BLaER1 treated with 17β-estradiol and CSF1 and Interleukin-3, amounts not matched to agents 10 nM and 100 nM (cell line): ENCODE data around the gene CYB561A3.

Experiments used
- H3K27ac ChIP-seq, 11 experiments: shearing (Covaris generic); formaldehyde crosslinking; 2 replicates each; pipeline ENCODE4 v1.8.1; 2022
- H3K27me3 ChIP-seq, 11 experiments: shearing (Covaris generic); formaldehyde crosslinking; 2 replicates each; pipeline ENCODE4 v1.8.1; 2022
- H3K36me3 ChIP-seq, 11 experiments: shearing (Covaris generic); formaldehyde crosslinking; 2 replicates each; pipeline ENCODE4 v1.8.1; 2022
- H3K4me1 ChIP-seq, 10 experiments: shearing (Covaris generic); formaldehyde crosslinking; 2 replicates each; pipeline ENCODE4 v1.8.1; 2022
- H3K4me2 ChIP-seq, 11 experiments: shearing (Covaris generic); formaldehyde crosslinking; 2 replicates each; pipeline ENCODE4 v1.8.1; 2022
- H3K4me3 ChIP-seq, 10 experiments: shearing (Covaris generic); formaldehyde crosslinking; 2 replicates each; pipeline ENCODE4 v1.8.1; 2022
- H3K9ac ChIP-seq, 11 experiments: shearing (Covaris generic); formaldehyde crosslinking; 2 replicates each; pipeline ENCODE4 v1.8.1; 2022
- H3K9me3 ChIP-seq, 11 experiments: shearing (Covaris generic); formaldehyde crosslinking; replicated peaks in 1 of 11; 2 replicates each; pipeline ENCODE4 v1.8.1; 2022
- H4K20me1 ChIP-seq, 11 experiments: shearing (Covaris generic); formaldehyde crosslinking; 2 replicates each; pipeline ENCODE4 v1.8.1; 2022
- Cebpa-rat ChIP-seq, 11 experiments: shearing (Covaris generic); IDR thresholded peaks; 2 replicates each; pipeline ENCODE4 v1.8.1; 2022

Gene CYB561A3

DNA sequence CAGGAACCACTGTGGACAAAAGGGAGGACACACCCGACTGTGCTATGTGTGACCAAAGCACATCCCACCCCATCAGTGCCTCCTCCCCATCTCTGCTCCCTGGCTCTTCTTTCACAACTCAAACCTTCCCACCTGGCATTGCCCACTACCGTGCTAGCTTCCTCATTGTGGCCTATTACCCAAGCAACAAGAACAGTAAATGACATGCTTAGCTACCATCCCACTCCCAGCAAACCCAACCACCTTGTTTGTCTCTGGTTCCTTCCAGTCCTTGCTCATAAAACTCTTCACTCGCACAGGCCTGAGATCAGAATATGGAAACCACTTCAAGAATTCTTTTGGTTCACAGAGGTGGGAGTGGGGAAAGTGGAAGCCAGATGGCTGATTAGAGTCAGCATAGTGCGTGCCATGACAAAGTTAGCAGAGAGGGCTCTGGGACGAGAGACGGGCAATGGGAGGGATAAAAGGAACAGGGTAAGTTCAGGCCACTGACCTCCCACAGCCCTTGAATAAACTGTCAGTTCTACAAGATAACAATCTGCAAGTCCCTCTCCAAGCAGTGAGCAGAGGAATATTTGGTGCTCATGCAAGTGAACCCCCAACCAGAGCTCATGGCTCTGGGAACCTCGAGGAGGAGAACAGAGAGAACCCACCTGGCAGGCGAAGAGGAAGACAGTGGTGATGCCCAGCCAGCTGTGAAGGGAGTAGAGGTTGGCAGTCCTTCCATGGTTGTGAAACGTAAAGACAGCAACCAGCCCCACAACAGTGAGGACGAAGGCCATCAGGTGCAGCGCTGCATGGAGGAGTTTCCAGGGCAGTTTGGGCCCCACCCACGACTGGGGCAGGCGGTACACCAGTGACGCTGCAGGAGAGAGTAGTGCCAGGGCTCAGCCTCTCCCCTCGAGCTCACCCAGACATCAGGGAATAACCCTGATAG is 8.3 kb downstream of the CYB561A3 start:
- Histone ChIP-seq H3K9ac (peak overlapping the region in 8 of 11 experiments; percentile 30 to 58 (median 44); a peak in 13 of 22 replicates), H3K36me3 (peaks cover 35 to 70% (median 55%) of the 10 kb centered on the region in 11 experiments), H3K27me3 (no peaks in the 10 kb centered on the region), H3K27ac (peak overlapping the region in 9 of 11 experiments; percentile 38 to 99 (median 67); a peak in 17 of 22 replicates), H3K4me1 (peaks cover 46 to 78% (median 63%) of the 10 kb centered on the region in 10 experiments), H3K4me2 (peak overlapping the region; percentile 37 to 86 (median 71)), H3K4me3 (no peak overlapping the region), H4K20me1 (no peaks in the 10 kb centered on the region; a peak in 1 of 22 replicates), H3K9me3 (no peaks in the 10 kb centered on the region)
- TF ChIP-seq Cebpa-rat (IDR thresholded peaks at IDR 0.05) = peak in 1 of 11 experiments; percentile 33; a peak in 1 of 22 replicates

DNA sequence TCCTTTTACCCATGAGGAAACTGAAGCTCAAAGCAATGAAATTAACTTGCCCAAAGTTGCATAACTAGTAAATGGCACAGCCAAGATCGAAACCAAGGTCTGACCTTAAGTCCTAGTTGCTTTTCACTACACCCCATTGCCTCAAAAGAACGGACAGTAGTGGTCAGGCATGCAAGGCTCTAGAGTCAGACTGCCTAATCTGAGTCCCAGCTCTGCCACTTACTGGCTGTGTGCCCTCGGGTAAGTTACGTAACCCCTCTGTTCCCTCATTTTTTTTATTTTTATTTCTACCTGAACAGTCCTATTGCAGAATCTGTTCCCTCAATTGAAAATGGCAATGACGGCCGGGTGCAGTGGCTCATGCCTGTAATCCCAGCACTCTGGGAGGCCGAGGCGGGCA is 9.6 kb downstream of the CYB561A3 start:
- peak overlapping the region in 3 of 11 experiments; percentile 71 to 99 (median 91); a peak in 4 of 22 replicates for H3K27ac ChIP-seq
- H3K9me3 ChIP-seq = no peaks in the 10 kb centered on the region
- peak in 4 of 11 experiments; percentile 7 to 28 (median 12); a peak in 1 of 22 replicates for TF ChIP-seq Cebpa-rat (IDR thresholded peaks at IDR 0.05)
- peaks cover 46 to 82% (median 64%) of the 10 kb centered on the region in 11 experiments for H3K36me3 ChIP-seq
- no peak overlapping the region for H3K9ac ChIP-seq
- no peaks in the 10 kb centered on the region for H3K27me3 ChIP-seq
- no peak overlapping the region for H3K4me3 ChIP-seq
- no peaks in the 10 kb centered on the region; a peak in 1 of 22 replicates for H4K20me1 ChIP-seq
- H3K4me1 ChIP-seq = peaks cover 32 to 78% (median 54%) of the 10 kb centered on the region in 10 experiments
- H3K4me2 ChIP-seq = no peak overlapping the region

DNA sequence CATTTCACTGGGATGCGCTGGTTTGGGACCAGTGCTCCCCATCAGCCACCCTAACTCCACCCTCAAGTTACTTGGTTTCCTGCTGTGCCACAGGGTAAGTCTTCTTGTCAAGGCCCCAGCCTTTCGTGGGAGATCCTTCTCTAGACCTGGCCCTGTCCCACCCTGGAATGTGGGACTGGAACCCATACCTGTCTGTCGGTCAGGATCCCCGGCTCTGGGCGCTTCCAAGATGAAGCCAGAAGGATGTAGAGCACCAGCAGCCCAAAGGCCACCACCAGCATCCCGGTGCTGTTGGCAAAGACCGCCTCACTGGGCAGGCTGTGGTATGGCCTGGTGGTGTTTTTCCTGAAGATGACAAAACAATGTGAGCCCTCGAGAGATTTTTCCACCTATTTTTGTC is 10.9 kb downstream of the CYB561A3 start:
- Histone ChIP-seq H3K27ac (peak overlapping the region in 4 of 11 experiments; percentile 6 to 42 (median 24); a peak in 3 of 22 replicates), H3K4me1 (peaks cover 20 to 78% (median 47%) of the 10 kb centered on the region in 10 experiments), H3K4me3 (no peak overlapping the region), H3K4me2 (no peak overlapping the region), H3K9me3 (no peaks in the 10 kb centered on the region), H4K20me1 (peaks cover 0 to 7% (median 0%) of the 10 kb centered on the region in 11 experiments; a peak in 1 of 22 replicates), H3K36me3 (peaks cover 46 to 85% (median 64%) of the 10 kb centered on the region in 11 experiments), H3K9ac (no peak overlapping the region; a peak in 1 of 22 replicates), H3K27me3 (no peaks in the 10 kb centered on the region)
- no peak for TF ChIP-seq Cebpa-rat (IDR thresholded peaks at IDR 0.05)

DNA sequence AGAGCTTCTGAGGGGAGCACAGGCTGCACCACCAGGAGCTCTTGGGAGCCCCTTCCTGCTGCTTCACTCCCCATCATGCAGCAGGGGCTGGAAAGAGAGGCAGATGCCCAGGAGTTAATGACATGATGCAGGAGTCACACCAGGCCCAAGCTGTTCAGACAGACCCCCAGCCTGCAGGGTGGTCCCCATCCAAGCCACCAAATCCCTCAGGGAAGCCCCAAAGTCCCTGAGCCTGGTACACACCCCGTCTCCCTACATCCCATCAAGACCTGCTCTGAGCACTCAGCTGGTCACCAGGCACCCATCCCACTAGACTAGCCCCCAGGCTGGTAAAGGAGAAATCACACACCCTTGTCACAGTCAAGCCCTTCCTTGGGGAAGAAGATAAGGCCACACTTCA is 11.3 kb downstream of the CYB561A3 start:
- no peak overlapping the region for H3K4me3 ChIP-seq
- H3K27ac ChIP-seq = peak overlapping the region in 5 of 11 experiments; percentile 6 to 42 (median 14); a peak in 5 of 22 replicates
- H4K20me1 ChIP-seq = peaks cover 0 to 7% (median 0%) of the 10 kb centered on the region in 11 experiments; a peak in 1 of 22 replicates
- peaks cover 46 to 89% (median 66%) of the 10 kb centered on the region in 11 experiments for H3K36me3 ChIP-seq
- no peaks in the 10 kb centered on the region for H3K9me3 ChIP-seq
- TF ChIP-seq Cebpa-rat (IDR thresholded peaks at IDR 0.05) = no peak
- H3K27me3 ChIP-seq = no peaks in the 10 kb centered on the region
- H3K4me1 ChIP-seq = peaks cover 17 to 78% (median 44%) of the 10 kb centered on the region in 10 experiments
- H3K9ac ChIP-seq = peak overlapping the region in 1 of 11 experiments; percentile 21; a peak in 2 of 22 replicates
- H3K4me2 ChIP-seq = no peak overlapping the region

DNA sequence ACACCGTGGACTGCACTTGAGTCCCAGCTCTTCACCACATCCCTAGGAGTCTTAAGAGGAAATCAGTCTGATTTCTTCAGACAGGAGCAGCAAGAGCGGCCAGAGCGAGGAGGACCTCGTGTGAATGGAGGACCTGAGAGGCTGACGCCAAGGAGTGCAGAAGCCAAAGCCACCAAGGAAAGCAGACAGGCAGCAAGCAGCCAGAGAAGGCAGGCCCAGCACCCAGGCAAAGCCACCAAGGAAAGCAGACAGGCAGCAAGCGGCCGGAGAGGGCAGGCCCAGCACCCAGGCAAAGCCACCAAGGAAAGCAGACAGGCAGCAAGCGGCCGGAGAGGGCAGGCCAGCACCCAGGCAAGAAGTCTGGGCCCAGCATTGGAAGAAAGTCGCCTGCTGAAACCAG is 11.8 kb downstream of the CYB561A3 start:
- peak overlapping the region in 1 of 11 experiments; percentile 21; a peak in 1 of 22 replicates for H3K9ac ChIP-seq
- no peaks in the 10 kb centered on the region for H3K9me3 ChIP-seq
- H3K27ac ChIP-seq = peak overlapping the region in 4 of 11 experiments; percentile 11 to 72 (median 38); a peak in 3 of 22 replicates
- peaks cover 46 to 94% (median 66%) of the 10 kb centered on the region in 11 experiments for H3K36me3 ChIP-seq
- H3K4me1 ChIP-seq = peaks cover 17 to 77% (median 44%) of the 10 kb centered on the region in 10 experiments
- no peak for TF ChIP-seq Cebpa-rat (IDR thresholded peaks at IDR 0.05)
- no peak overlapping the region for H3K4me3 ChIP-seq
- no peak overlapping the region for H3K4me2 ChIP-seq
- H3K27me3 ChIP-seq = no peaks in the 10 kb centered on the region
- H4K20me1 ChIP-seq = peaks cover 0 to 7% (median 0%) of the 10 kb centered on the region in 11 experiments; a peak in 1 of 22 replicates

DNA sequence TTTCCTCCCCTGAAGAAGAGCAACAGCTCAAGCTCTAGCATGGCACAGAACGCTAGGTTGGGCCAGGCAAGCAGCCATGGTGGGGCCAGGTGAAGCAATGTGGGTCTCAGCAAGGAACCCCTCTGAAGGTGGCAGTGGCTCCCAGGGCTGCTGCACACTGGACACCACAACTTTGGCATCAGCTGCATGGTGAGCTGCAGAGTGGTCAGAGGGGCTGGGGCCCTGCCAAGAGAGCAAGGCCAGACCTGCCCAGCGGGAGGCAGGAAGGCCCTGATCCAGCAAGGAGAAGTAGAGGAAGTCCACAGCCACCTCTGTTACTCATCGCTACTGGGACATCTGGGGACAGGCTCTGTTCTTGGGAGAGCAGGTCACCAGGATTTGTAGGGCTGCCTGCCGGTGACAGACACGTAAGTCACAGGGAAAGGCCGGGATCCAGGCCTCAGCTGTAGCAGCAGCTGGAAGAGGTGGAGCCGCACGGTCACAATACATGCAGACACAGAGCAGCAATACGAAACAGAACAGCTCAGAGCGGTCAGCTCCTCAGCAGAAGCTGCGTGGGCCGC is 12.4 kb downstream of the CYB561A3 start:
- Histone ChIP-seq H3K27me3 (no peaks in the 10 kb centered on the region), H4K20me1 (peaks cover 0 to 7% (median 0%) of the 10 kb centered on the region in 11 experiments; a peak in 1 of 22 replicates), H3K4me1 (peaks cover 14 to 71% (median 37%) of the 10 kb centered on the region in 10 experiments), H3K9ac (no peak overlapping the region), H3K4me3 (no peak overlapping the region), H3K36me3 (peaks cover 46 to 90% (median 64%) of the 10 kb centered on the region in 11 experiments), H3K27ac (peak overlapping the region in 6 of 11 experiments; percentile 9 to 72 (median 32); a peak in 10 of 22 replicates), H3K4me2 (peak overlapping the region in 4 of 11 experiments; percentile 15 to 79 (median 62); a peak in 5 of 22 replicates), H3K9me3 (no peaks in the 10 kb centered on the region)
- no peak for TF ChIP-seq Cebpa-rat (IDR thresholded peaks at IDR 0.05)

DNA sequence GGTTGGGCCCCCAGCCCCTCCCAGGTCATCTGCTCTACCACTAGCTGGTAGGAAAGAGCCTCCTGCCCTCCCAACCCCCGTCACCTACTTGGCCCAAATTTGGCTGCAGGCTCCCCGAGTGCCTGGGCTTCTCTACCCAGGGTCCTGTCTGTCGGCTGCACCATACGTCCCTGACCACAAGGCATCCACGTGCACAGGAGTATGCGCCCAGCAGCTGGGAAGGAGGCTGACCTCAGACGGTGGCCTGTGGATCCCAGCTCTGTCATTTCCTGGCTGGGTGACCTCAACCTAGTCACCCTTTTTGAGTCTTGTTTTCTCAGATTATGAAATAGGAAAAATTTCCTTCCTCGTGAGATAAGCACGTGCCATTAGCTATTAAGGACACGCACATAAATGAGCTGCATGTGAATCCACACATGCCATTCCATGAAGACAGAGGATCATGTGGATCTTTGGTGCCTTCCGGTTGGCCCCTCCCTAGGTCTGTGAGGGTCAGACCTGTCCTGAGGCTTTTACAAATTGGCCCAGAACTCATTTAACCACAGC is 13.7 kb downstream of the CYB561A3 start:
- Histone ChIP-seq H3K9ac (peak overlapping the region in 4 of 11 experiments; percentile 8 to 28 (median 20); a peak in 1 of 22 replicates), H3K36me3 (peaks cover 49 to 90% (median 57%) of the 10 kb centered on the region in 11 experiments), H3K9me3 (no peaks in the 10 kb centered on the region), H4K20me1 (peaks cover 0 to 7% (median 0%) of the 10 kb centered on the region in 11 experiments; a peak in 1 of 22 replicates), H3K27me3 (no peaks in the 10 kb centered on the region), H3K27ac (peak overlapping the region in 6 of 11 experiments; percentile 9 to 72 (median 24); a peak in 10 of 22 replicates), H3K4me3 (no peak overlapping the region), H3K4me2 (peak overlapping the region in 5 of 11 experiments; percentile 36 to 79 (median 65); a peak in 10 of 22 replicates), H3K4me1 (peaks cover under 1 to 58% (median 24%) of the 10 kb centered on the region in 10 experiments; a peak in 19 of 20 replicates)
- TF ChIP-seq Cebpa-rat (IDR thresholded peaks at IDR 0.05) = no peak
